Large intestine (tissue), 3 donors: ENCODE results near the gene CSRP1. TPM values are rescaled to one million over a fixed set of nuclear protein-coding genes. Genes with fewer than 3 reads are reported as not detected.

ENCODE experiments used
- DNase-seq, 2 donors: peaks; one replicate each; pipeline versions ENCODE4 v3.0.0 to v3.0.0-alpha.2; 2013
- H3K27ac ChIP-seq: one replicate; pipeline ENCODE4 v1.5.1; 2013; ENCODE audit warnings: low read length
- H3K27me3 ChIP-seq: 2 replicates; pipeline ENCODE4 v1.6.1; 2013; ENCODE audit warnings: low read length; ENCODE audit not compliant: control insufficient read depth, insufficient read depth
- H3K36me3 ChIP-seq: 2 replicates; pipeline ENCODE4 v1.6.1; 2013; ENCODE audit warnings: low read length; ENCODE audit not compliant: control insufficient read depth, insufficient read depth
- H3K4me1 ChIP-seq: one replicate; pipeline ENCODE4 v1.6.1; 2013; ENCODE audit warnings: low read length; ENCODE audit not compliant: control insufficient read depth, insufficient read depth
- H3K4me3 ChIP-seq: one replicate; pipeline ENCODE4 v1.5.1; 2013; ENCODE audit warnings: low read length
- H3K9me3 ChIP-seq: one replicate; pipeline ENCODE4 v1.6.1; 2013; ENCODE audit warnings: mild to moderate bottlenecking, low read depth, low read length, moderate library complexity; ENCODE audit not compliant: control insufficient read depth
- WGBS: methylation state at CpG from one replicate; pipeline ENCODE4 v1.1.5; 2013; ENCODE audit warnings: low lambda C conversion rate; ENCODE audit not compliant: insufficient coverage; 5-methylcytosine and 5-hydroxymethylcytosine counted together
- polyA plus RNA-seq: library from polyadenylated mRNA; unstranded; fragments of 120-200 nt; gene quantifications from one replicate; pipeline ENCODE4 v1.2.1, GENCODE V29; 2013

Gene CSRP1
- polyA plus RNA-seq, 1 donor = 187 TPM

GRCh38 chr1:201513498-201514243 is 6.7 kb upstream of the CSRP1 start:
- Histone ChIP-seq H3K4me1 (peaks cover 16% of the 10 kb centered on the region), H3K36me3 (no peaks in the 10 kb centered on the region), H3K27ac (no peak overlapping the region), H3K9me3 (no peaks in the 10 kb centered on the region), H3K4me3 (no peak overlapping the region), H3K27me3 (no peaks in the 10 kb centered on the region)
- no CpG with 5 or more reads among the region's 6 CpGs for WGBS
- DNase-seq = no peak

- Histone ChIP-seq H3K36me3 (no peaks in the 10 kb centered on the region), H3K27ac (no peak overlapping the region), H3K9me3 (no peaks in the 10 kb centered on the region), H3K4me3 (no peak overlapping the region), H3K4me1 (peaks cover 20% of the 10 kb centered on the region), H3K27me3 (no peaks in the 10 kb centered on the region)
- DNase-seq = peak in 1 of 2 donors; percentile 41
- WGBS = no CpG with 5 or more reads among the region's 6 CpGs
These were observed 5.1 kb upstream of the CSRP1 start for GRCh38 chr1:201511941-201512539.

- DNase-seq = no peak
- Histone ChIP-seq H3K27me3 (no peaks in the 10 kb centered on the region), H3K9me3 (no peaks in the 10 kb centered on the region), H3K36me3 (no peaks in the 10 kb centered on the region), H3K27ac (no peak overlapping the region), H3K4me3 (no peak overlapping the region), H3K4me1 (peaks cover 19% of the 10 kb centered on the region)
- 100% methylated on average over 2 of the region's 6 CpGs for WGBS
These were observed 4.5 kb upstream of the CSRP1 start for GRCh38 chr1:201511396-201511940.

GRCh38 chr1:201510734-201511133 is 3.8 kb upstream of the CSRP1 start:
- Histone ChIP-seq H3K4me3 (no peak overlapping the region), H3K4me1 (peaks cover 19% of the 10 kb centered on the region), H3K27ac (no peak overlapping the region), H3K36me3 (no peaks in the 10 kb centered on the region), H3K9me3 (no peaks in the 10 kb centered on the region), H3K27me3 (no peaks in the 10 kb centered on the region)
- DNase-seq = no peak
- WGBS = 100% methylated on average over 1 of the region's 1 CpG

- Histone ChIP-seq H3K27ac (no peak overlapping the region), H3K4me3 (no peak overlapping the region), H3K36me3 (no peaks in the 10 kb centered on the region), H3K27me3 (no peaks in the 10 kb centered on the region), H3K4me1 (peaks cover 17% of the 10 kb centered on the region), H3K9me3 (no peaks in the 10 kb centered on the region)
- no peak for DNase-seq
- no CpG with 5 or more reads among the region's 2 CpGs for WGBS
These were observed 2.9 kb upstream of the CSRP1 start for GRCh38 chr1:201509601-201510374.

- WGBS = no CpG with 5 or more reads among the region's 2 CpGs
These were observed 1.9 kb upstream of the CSRP1 start for GRCh38 chr1:201508809-201509208.

GRCh38 chr1:201507360-201507675 is 395 bp upstream of the CSRP1 start:
- Histone ChIP-seq H3K36me3 (no peaks in the 10 kb centered on the region), H3K4me3 (peak overlapping the region; percentile 66), H3K9me3 (no peaks in the 10 kb centered on the region), H3K27me3 (no peaks in the 10 kb centered on the region), H3K4me1 (peaks cover 35% of the 10 kb centered on the region), H3K27ac (peak overlapping the region; percentile 61)
- DNase-seq = no peak
- no CpG with 5 or more reads among the region's 11 CpGs for WGBS

More at GRCh38 chr1:201508809-201509208, 1.9 kb upstream of the CSRP1 start:
- Histone ChIP-seq H3K4me1 (peaks cover 21% of the 10 kb centered on the region), H3K27ac (no peak overlapping the region), H3K27me3 (no peaks in the 10 kb centered on the region), H3K4me3 (no peak overlapping the region), H3K9me3 (no peaks in the 10 kb centered on the region), H3K36me3 (no peaks in the 10 kb centered on the region)
- DNase-seq = no peak

- H3K4me3 ChIP-seq = peak overlapping the region; percentile 66
- H3K9me3 ChIP-seq = no peaks in the 10 kb centered on the region
- peaks cover 46% of the 10 kb centered on the region for H3K4me1 ChIP-seq
- peak overlapping the region; percentile 70 for H3K27ac ChIP-seq
- H3K27me3 ChIP-seq = no peaks in the 10 kb centered on the region
- DNase-seq = no peak
- no peaks in the 10 kb centered on the region for H3K36me3 ChIP-seq
- no CpG with 5 or more reads among the region's 3 CpGs for WGBS
These were observed 831 bp downstream of the CSRP1 start for GRCh38 chr1:201506092-201506491.

GRCh38 chr1:201505503-201505890 is 1.4 kb downstream of the CSRP1 start:
- peak in 1 of 2 donors; percentile 53 for DNase-seq
- H3K4me3 ChIP-seq = peak overlapping the region; percentile 66
- H3K27me3 ChIP-seq = no peaks in the 10 kb centered on the region
- H3K9me3 ChIP-seq = no peaks in the 10 kb centered on the region
- peaks cover 52% of the 10 kb centered on the region for H3K4me1 ChIP-seq
- H3K27ac ChIP-seq = peak overlapping the region; percentile 70
- WGBS = no CpG with 5 or more reads among the region's 4 CpGs
- H3K36me3 ChIP-seq = no peaks in the 10 kb centered on the region

GRCh38 chr1:201504799-201505502 is 2.0 kb downstream of the CSRP1 start:
- Histone ChIP-seq H3K9me3 (no peaks in the 10 kb centered on the region), H3K27me3 (no peaks in the 10 kb centered on the region), H3K36me3 (no peaks in the 10 kb centered on the region), H3K4me1 (peaks cover 58% of the 10 kb centered on the region), H3K4me3 (peak overlapping the region; percentile 66), H3K27ac (peak overlapping the region; percentile 82)
- WGBS = 100% methylated on average over 1 of the region's 9 CpGs
- no peak for DNase-seq
